22Rv1 (cell line): ENCODE measurements around the gene DCLRE1C.
A peak's percentile ranks its signal among the peaks of the same experiment; 100 is the strongest.

Experiments used
- ZFX ChIP-seq: fragments of 450-650 bp; IDR thresholded peaks from 2 replicates; pipeline ENCODE4 v1.6.1; 2017; ENCODE audit warnings: antibody characterized with exemption, borderline replicate concordance
- TF ChIP-seq, protein P1 (sequence below): fragments of 450-650 bp; IDR thresholded peaks from 2 replicates; pipeline ENCODE4 v1.5.1; 2017; ENCODE audit warnings: mild to moderate bottlenecking

DNA sequence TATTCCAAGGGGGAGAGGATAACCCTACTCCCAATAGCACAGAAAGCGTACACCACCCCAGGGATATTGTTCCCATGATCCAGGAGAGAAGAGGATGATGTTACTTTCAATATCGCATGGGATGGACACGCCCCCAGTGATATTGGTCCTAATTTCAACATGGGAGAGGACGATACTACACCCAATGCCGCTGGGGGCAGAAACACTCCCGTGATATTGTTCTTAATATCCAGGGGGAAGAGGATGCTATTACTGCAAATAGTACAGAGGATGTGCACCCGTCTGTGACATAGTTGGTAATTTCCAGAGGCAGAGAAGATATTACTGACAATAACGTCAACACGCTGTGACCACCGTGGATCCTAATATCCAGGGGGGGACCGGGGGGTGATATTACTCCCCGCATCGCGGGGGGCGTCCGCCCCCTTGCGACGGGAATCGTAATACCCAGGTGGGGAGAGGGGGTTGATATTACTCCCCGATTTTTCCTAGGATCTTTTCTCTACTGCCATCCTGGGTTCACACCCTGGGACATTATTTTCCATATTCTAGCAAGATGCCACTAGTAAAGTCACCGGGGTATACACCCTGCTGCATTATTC is 21.9 kb upstream of the DCLRE1C start:
- TF ChIP-seq ZFX, result no peak
- TF ChIP-seq, protein P1, sequence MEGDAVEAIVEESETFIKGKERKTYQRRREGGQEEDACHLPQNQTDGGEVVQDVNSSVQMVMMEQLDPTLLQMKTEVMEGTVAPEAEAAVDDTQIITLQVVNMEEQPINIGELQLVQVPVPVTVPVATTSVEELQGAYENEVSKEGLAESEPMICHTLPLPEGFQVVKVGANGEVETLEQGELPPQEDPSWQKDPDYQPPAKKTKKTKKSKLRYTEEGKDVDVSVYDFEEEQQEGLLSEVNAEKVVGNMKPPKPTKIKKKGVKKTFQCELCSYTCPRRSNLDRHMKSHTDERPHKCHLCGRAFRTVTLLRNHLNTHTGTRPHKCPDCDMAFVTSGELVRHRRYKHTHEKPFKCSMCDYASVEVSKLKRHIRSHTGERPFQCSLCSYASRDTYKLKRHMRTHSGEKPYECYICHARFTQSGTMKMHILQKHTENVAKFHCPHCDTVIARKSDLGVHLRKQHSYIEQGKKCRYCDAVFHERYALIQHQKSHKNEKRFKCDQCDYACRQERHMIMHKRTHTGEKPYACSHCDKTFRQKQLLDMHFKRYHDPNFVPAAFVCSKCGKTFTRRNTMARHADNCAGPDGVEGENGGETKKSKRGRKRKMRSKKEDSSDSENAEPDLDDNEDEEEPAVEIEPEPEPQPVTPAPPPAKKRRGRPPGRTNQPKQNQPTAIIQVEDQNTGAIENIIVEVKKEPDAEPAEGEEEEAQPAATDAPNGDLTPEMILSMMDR, result peak; percentile 45
